Measurements from ENCODE around the gene GRK3.

GRCh38 chr22:25554238-25554671 is 10.2 kb upstream of the GRK3 start:
- TF ChIP-seq, protein P1, sequence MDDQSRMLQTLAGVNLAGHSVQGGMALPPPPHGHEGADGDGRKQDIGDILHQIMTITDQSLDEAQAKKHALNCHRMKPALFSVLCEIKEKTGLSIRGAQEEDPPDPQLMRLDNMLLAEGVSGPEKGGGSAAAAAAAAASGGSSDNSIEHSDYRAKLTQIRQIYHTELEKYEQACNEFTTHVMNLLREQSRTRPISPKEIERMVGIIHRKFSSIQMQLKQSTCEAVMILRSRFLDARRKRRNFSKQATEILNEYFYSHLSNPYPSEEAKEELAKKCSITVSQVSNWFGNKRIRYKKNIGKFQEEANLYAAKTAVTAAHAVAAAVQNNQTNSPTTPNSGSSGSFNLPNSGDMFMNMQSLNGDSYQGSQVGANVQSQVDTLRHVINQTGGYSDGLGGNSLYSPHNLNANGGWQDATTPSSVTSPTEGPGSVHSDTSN (IDR thresholded peaks at IDR 0.05; ENCODE audit: insufficient replicate concordance, low read depth, low read length), result no peak
- no peak for TF ChIP-seq POLR2A (IDR thresholded peaks at IDR 0.05; ENCODE audit: low read depth, low read length)
- TF ChIP-seq RAD21 (IDR thresholded peaks at IDR 0.05; ENCODE audit: insufficient read depth, low read depth, low read length), result no peak
- no peak for TF ChIP-seq CTCF (IDR thresholded peaks at IDR 0.05 in 2 of 3, conservative IDR thresholded peaks at IDR 0.05 in 1 of 3; ENCODE audit: control insufficient read depth in 2 of 3, extremely low read depth in 1 of 3, insufficient read depth in 1 of 3, low read depth in 3 of 3, low read length in 3 of 3)

All from GM12878 (cell line).